Neutrophil (primary cell): ENCODE measurements around the gene GRIA3.

Experiments
- H3K27ac ChIP-seq: fragments of 200-600 bp; sonication (generic); 2 replicates; pipeline ENCODE4 v1.5.1; 2016; ENCODE audit warnings: mild to moderate bottlenecking, moderate library complexity
- H3K27me3 ChIP-seq: fragments of 200-600 bp; sonication (generic); 2 replicates; pipeline ENCODE4 v1.6.0; 2016; ENCODE audit warnings: mild to moderate bottlenecking
- H3K36me3 ChIP-seq: fragments of 200-600 bp; sonication (generic); 2 replicates; pipeline ENCODE4 v1.5.1; 2017
- H3K4me1 ChIP-seq, 2 experiments: fragments of 200-600 bp in 1 of 2; sonication (generic) in 1 of 2; 1 replicate in 1 of 2; 2 replicates in 1 of 2; pipeline versions ENCODE4 v1.5.1 to v1.6.1; 2013 to 2016; ENCODE audit warnings: low read depth in 1 of 2, low read length in 1 of 2, mild to moderate bottlenecking in 1 of 2, moderate library complexity in 1 of 2; ENCODE audit not compliant: control insufficient read depth in 1 of 2, insufficient read depth in 1 of 2
- H3K4me3 ChIP-seq, 2 experiments: fragments of 200-600 bp in 1 of 2; sonication (generic) in 1 of 2; 1 replicate in 1 of 2; 2 replicates in 1 of 2; pipeline ENCODE4 v1.5.1; 2013 to 2016; ENCODE audit warnings: low read depth in 1 of 2, low read length in 1 of 2, mild to moderate bottlenecking in 1 of 2, moderate library complexity in 1 of 2
- H3K9me3 ChIP-seq: fragments of 200-600 bp; sonication (generic); 2 replicates; pipeline ENCODE4 v1.5.1; 2016
- CTCF ChIP-seq: fragments of 200-600 bp; sonication (generic); IDR thresholded peaks from 2 replicates; pipeline ENCODE4 v1.5.1; 2016; ENCODE audit warnings: antibody characterized with exemption

The GRIA3 gene

GRCh38 chrX:123442764-123443163, 258.7 kb downstream of the GRIA3 start:
- no peaks in the 10 kb centered on the region for H3K9me3 ChIP-seq
- no peak overlapping the region for H3K27ac ChIP-seq
- no peaks in the 10 kb centered on the region for H3K27me3 ChIP-seq
- TF ChIP-seq CTCF: no peak
- no peaks in the 10 kb centered on the region for H3K4me1 ChIP-seq
- H3K36me3 ChIP-seq: no peaks in the 10 kb centered on the region
- H3K4me3 ChIP-seq: no peak overlapping the region

DNA sequence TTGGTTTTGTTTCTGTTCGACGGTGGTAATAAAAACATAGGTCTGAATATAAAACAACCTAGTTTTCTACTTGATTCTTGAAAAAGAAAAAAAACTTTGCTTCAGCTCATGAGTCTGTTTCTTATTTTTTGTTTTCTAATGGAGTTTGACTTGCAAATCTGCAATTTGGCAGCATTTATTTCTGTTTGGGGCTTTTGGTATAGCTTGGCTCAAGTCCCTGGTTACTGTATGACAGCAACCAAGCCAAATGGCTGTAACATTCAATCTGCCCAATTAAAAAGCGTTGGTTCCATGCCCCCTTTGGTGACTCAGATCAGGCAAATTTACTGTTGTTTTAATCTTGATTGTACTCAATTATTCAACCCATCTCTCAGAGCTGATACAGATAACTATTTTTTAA, 263.4 kb downstream of the GRIA3 start:
- Histone ChIP-seq H3K4me3 (no peak overlapping the region), H3K9me3 (no peaks in the 10 kb centered on the region), H3K36me3 (no peaks in the 10 kb centered on the region), H3K27me3 (no peaks in the 10 kb centered on the region), H3K27ac (no peak overlapping the region), H3K4me1 (no peaks in the 10 kb centered on the region)
- TF ChIP-seq CTCF: no peak

DNA sequence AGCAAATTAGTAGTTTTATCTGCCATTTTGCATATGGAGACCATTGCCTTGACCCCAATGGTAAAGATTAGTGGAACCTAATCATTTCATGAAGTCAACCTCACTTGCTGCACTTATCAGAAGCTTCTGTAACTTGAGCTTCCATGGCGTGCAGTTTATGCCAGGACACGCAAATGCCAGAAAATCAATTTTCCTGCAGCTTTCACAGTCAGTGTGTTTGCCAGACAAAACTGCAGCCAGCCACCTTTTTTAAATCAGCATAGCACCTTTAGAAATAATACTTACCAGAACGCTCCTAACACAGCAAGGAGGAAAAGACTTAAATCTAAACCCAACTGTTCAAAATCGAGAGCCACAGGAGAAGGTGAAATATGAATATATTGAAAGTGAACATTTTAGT, 265.3 kb downstream of the GRIA3 start:
- no peak for TF ChIP-seq CTCF
- Histone ChIP-seq H3K4me3 (no peak overlapping the region), H3K36me3 (no peaks in the 10 kb centered on the region), H3K27me3 (no peaks in the 10 kb centered on the region), H3K4me1 (no peaks in the 10 kb centered on the region), H3K9me3 (no peaks in the 10 kb centered on the region), H3K27ac (no peak overlapping the region)

DNA sequence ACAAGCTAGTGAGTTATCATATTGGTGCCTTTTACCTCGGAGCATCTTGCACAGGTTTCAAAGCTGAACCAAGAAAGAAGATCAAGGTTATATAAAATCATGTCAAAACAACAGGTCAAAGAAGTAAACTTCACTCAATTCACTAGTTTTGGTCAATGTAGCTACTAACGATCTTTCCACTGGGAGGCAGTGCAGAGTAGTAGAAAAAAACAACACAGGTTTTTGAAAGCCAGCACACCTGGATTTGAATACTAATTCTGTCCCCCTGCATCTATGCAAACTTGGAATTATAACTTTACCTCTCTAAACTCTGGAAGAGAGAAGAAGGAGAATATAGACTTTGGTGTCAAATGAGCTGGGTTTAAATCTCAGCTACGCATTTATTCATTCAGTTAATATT, 266.1 kb downstream of the GRIA3 start:
- Histone ChIP-seq H3K36me3 (no peaks in the 10 kb centered on the region), H3K9me3 (no peaks in the 10 kb centered on the region), H3K27ac (no peak overlapping the region), H3K27me3 (no peaks in the 10 kb centered on the region), H3K4me3 (no peak overlapping the region), H3K4me1 (no peaks in the 10 kb centered on the region)
- TF ChIP-seq CTCF: no peak

DNA sequence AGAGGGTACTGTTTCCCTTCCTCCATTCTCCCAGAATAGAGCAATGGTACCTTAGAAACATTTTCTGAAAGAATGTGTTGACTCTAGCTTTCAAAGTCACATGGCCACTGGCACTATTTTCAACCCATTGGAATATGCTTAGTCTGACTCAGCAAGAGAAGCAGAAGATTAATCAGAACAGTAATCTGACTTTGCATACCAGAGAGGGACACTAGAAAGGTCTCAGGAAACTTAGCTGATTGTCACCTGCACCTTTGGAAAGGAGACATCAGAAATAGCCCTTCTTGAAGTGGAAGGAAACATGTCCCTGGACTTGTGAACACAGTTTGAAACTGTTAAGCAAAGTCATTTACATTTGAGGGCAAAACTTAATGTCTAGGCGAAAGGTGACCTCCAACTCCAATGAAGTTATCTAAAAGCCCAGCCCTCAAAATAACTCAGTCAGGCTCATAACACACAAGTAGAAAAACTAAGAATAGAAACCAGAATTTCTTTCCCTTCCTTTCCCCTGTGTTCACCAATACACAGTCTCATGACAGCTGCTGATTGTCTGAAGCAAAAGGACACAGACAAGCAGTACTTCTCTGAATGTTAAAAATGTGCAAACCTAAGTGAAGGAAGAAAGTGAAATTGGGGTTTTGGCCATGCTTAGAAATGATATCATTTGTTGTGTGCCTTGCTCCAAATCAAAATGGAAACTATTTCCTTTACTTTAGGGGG, 270.8 kb downstream of the GRIA3 start:
- Histone ChIP-seq H3K36me3 (no peaks in the 10 kb centered on the region), H3K27me3 (no peaks in the 10 kb centered on the region), H3K9me3 (no peaks in the 10 kb centered on the region), H3K27ac (no peak overlapping the region), H3K4me1 (no peaks in the 10 kb centered on the region), H3K4me3 (no peak overlapping the region)
- TF ChIP-seq CTCF: no peak
